Measurements from ENCODE around the gene GOLGA6L9.
"Not testable (repeated sequence)": the region's sequence is repeated elsewhere in the genome, so short reads cannot be mapped to it uniquely, and the experiment has no call there.

GOLGA6L9 gene

GRCh38 chr15:82392077-82392476 lies 37.5 kb upstream of the GOLGA6L9 start:
- H4K8ac ChIP-seq (ENCODE audit: low read length); H3K4me1 ChIP-seq (ENCODE audit: control insufficient read depth, insufficient read depth, low read depth, low read length); DNase-seq; H2AK5ac ChIP-seq (ENCODE audit: low read length, severe bottlenecking); H2BK5ac ChIP-seq (ENCODE audit: low read depth, low read length, poor library complexity, severe bottlenecking); H3K18ac ChIP-seq (ENCODE audit: low read depth in 1 of 2, low read length in 2 of 2); H3K4ac ChIP-seq (ENCODE audit: low read depth in 1 of 2, low read length in 2 of 2); H2BK12ac ChIP-seq (ENCODE audit: low read length in 2 of 2); H3K4me3 ChIP-seq (ENCODE audit: insufficient read depth in 1 of 2, low read depth in 1 of 2, low read length in 2 of 2); H3K23ac ChIP-seq (ENCODE audit: low read length in 2 of 2); H3K36me3 ChIP-seq (ENCODE audit: control insufficient read depth in 1 of 2, insufficient read depth in 2 of 2, low read depth in 1 of 2, low read length in 2 of 2); H2AFZ ChIP-seq (ENCODE audit: low read depth, low read length); H3K27ac ChIP-seq (ENCODE audit: low read length, poor library complexity, severe bottlenecking); H3K27me3 ChIP-seq (ENCODE audit: control insufficient read depth in 1 of 2, insufficient read depth in 1 of 2, low read length in 2 of 2); H4K91ac ChIP-seq (ENCODE audit: low read length); H2BK15ac ChIP-seq (ENCODE audit: low read depth, poor library complexity, severe bottlenecking); H3K79me1 ChIP-seq (replicated peaks; ENCODE audit: low read length, poor library complexity, severe bottlenecking); H3K9ac ChIP-seq (ENCODE audit: low read length); H3K9me3 ChIP-seq (ENCODE audit: control insufficient read depth, low read length); H3K4me2 ChIP-seq (ENCODE audit: low read length, poor library complexity, severe bottlenecking); H2BK120ac ChIP-seq (ENCODE audit: low read depth, low read length); H3K14ac ChIP-seq (ENCODE audit: low read length in 2 of 2): not testable (repeated sequence)
- 100% methylated on average over 1 of the region's 1 CpG for WGBS

- Histone ChIP-seq H2BK120ac (ENCODE audit: low read depth, low read length) (no peak overlapping the region), H3K4me1 (ENCODE audit: control insufficient read depth, insufficient read depth, low read depth, low read length) (peaks cover 3% of the 10 kb centered on the region), H4K91ac (ENCODE audit: low read length) (no peak overlapping the region), H3K36me3 (ENCODE audit: control insufficient read depth in 1 of 2, insufficient read depth in 2 of 2, low read depth in 1 of 2, low read length in 2 of 2) (no peaks in the 10 kb centered on the region), H3K4ac (ENCODE audit: low read depth in 1 of 2, low read length in 2 of 2) (no peak overlapping the region), H3K79me1 (replicated peaks; ENCODE audit: low read length, poor library complexity, severe bottlenecking) (no peaks in the 10 kb centered on the region), H3K18ac (ENCODE audit: low read depth in 1 of 2, low read length in 2 of 2) (peak overlapping the region in 1 of 2 experiments; percentile 11), H3K4me3 (ENCODE audit: insufficient read depth in 1 of 2, low read depth in 1 of 2, low read length in 2 of 2) (no peak overlapping the region), H2AK5ac (ENCODE audit: low read length, severe bottlenecking) (no peak overlapping the region), H3K23ac (ENCODE audit: low read length in 2 of 2) (no peak overlapping the region), H3K27me3 (ENCODE audit: control insufficient read depth in 1 of 2, insufficient read depth in 1 of 2, low read length in 2 of 2) (no peaks in the 10 kb centered on the region), H3K14ac (ENCODE audit: low read length in 2 of 2) (no peak overlapping the region), H3K27ac (ENCODE audit: low read length, poor library complexity, severe bottlenecking) (no peak overlapping the region), H2BK15ac (ENCODE audit: low read depth, poor library complexity, severe bottlenecking) (no peak overlapping the region), H3K9me3 (ENCODE audit: control insufficient read depth, low read length) (peaks cover 3% of the 10 kb centered on the region), H4K8ac (ENCODE audit: low read length) (no peak overlapping the region), H2AFZ (ENCODE audit: low read depth, low read length) (no peak overlapping the region), H2BK5ac (ENCODE audit: low read depth, low read length, poor library complexity, severe bottlenecking) (no peak overlapping the region), H2BK12ac (ENCODE audit: low read length in 2 of 2) (no peak overlapping the region), H3K4me2 (ENCODE audit: low read length, poor library complexity, severe bottlenecking) (no peak overlapping the region), H3K9ac (ENCODE audit: low read length) (no peak overlapping the region)
- WGBS, result 83% methylated on average over 3 of the region's 4 CpGs
- DNase-seq, result peak; percentile 18
Observed at GRCh38 chr15:82393671-82394070, 35.9 kb upstream of the GOLGA6L9 start.

GRCh38 chr15:82395788-82396187 lies 33.8 kb upstream of the GOLGA6L9 start:
- H3K36me3 ChIP-seq (ENCODE audit: control insufficient read depth in 1 of 2, insufficient read depth in 2 of 2, low read depth in 1 of 2, low read length in 2 of 2); H3K14ac ChIP-seq (ENCODE audit: low read length in 2 of 2); H3K27ac ChIP-seq (ENCODE audit: low read length, poor library complexity, severe bottlenecking); H3K18ac ChIP-seq (ENCODE audit: low read depth in 1 of 2, low read length in 2 of 2); H2BK12ac ChIP-seq (ENCODE audit: low read length in 2 of 2); H3K79me1 ChIP-seq (replicated peaks; ENCODE audit: low read length, poor library complexity, severe bottlenecking); H2BK120ac ChIP-seq (ENCODE audit: low read depth, low read length); H4K8ac ChIP-seq (ENCODE audit: low read length); H2AFZ ChIP-seq (ENCODE audit: low read depth, low read length); H2AK5ac ChIP-seq (ENCODE audit: low read length, severe bottlenecking); H3K4me1 ChIP-seq (ENCODE audit: control insufficient read depth, insufficient read depth, low read depth, low read length); DNase-seq; H3K4ac ChIP-seq (ENCODE audit: low read depth in 1 of 2, low read length in 2 of 2); H3K23ac ChIP-seq (ENCODE audit: low read length in 2 of 2); H3K4me3 ChIP-seq (ENCODE audit: insufficient read depth in 1 of 2, low read depth in 1 of 2, low read length in 2 of 2); H4K91ac ChIP-seq (ENCODE audit: low read length); H3K9me3 ChIP-seq (ENCODE audit: control insufficient read depth, low read length); H3K9ac ChIP-seq (ENCODE audit: low read length); H2BK5ac ChIP-seq (ENCODE audit: low read depth, low read length, poor library complexity, severe bottlenecking); H3K27me3 ChIP-seq (ENCODE audit: control insufficient read depth in 1 of 2, insufficient read depth in 1 of 2, low read length in 2 of 2); H3K4me2 ChIP-seq (ENCODE audit: low read length, poor library complexity, severe bottlenecking); H2BK15ac ChIP-seq (ENCODE audit: low read depth, poor library complexity, severe bottlenecking): not testable (repeated sequence)
- no CpG with 5 or more reads among the region's 4 CpGs for WGBS

- Histone ChIP-seq H4K8ac (ENCODE audit: low read length) (no peak overlapping the region), H3K14ac (ENCODE audit: low read length in 2 of 2) (no peak overlapping the region), H3K9me3 (ENCODE audit: control insufficient read depth, low read length) (peaks cover 3% of the 10 kb centered on the region), H2BK12ac (ENCODE audit: low read length in 2 of 2) (no peak overlapping the region), H2BK5ac (ENCODE audit: low read depth, low read length, poor library complexity, severe bottlenecking) (no peak overlapping the region), H3K4me1 (ENCODE audit: control insufficient read depth, insufficient read depth, low read depth, low read length) (peaks cover 3% of the 10 kb centered on the region), H2BK15ac (ENCODE audit: low read depth, poor library complexity, severe bottlenecking) (no peak overlapping the region), H3K9ac (ENCODE audit: low read length) (no peak overlapping the region), H3K79me1 (replicated peaks; ENCODE audit: low read length, poor library complexity, severe bottlenecking) (peaks cover 3% of the 10 kb centered on the region), H3K4me2 (ENCODE audit: low read length, poor library complexity, severe bottlenecking) (no peak overlapping the region), H2AFZ (ENCODE audit: low read depth, low read length) (no peak overlapping the region), H2AK5ac (ENCODE audit: low read length, severe bottlenecking) (no peak overlapping the region), H2BK120ac (ENCODE audit: low read depth, low read length) (no peak overlapping the region), H3K27ac (ENCODE audit: low read length, poor library complexity, severe bottlenecking) (no peak overlapping the region), H3K18ac (ENCODE audit: low read depth in 1 of 2, low read length in 2 of 2) (no peak overlapping the region), H3K4ac (ENCODE audit: low read depth in 1 of 2, low read length in 2 of 2) (no peak overlapping the region), H3K4me3 (ENCODE audit: insufficient read depth in 1 of 2, low read depth in 1 of 2, low read length in 2 of 2) (no peak overlapping the region), H4K91ac (ENCODE audit: low read length) (no peak overlapping the region), H3K36me3 (ENCODE audit: control insufficient read depth in 1 of 2, insufficient read depth in 2 of 2, low read depth in 1 of 2, low read length in 2 of 2) (no peaks in the 10 kb centered on the region), H3K23ac (ENCODE audit: low read length in 2 of 2) (no peak overlapping the region), H3K27me3 (ENCODE audit: control insufficient read depth in 1 of 2, insufficient read depth in 1 of 2, low read length in 2 of 2) (no peaks in the 10 kb centered on the region)
- DNase-seq, result no peak
- WGBS, result 94% methylated on average over 2 of the region's 3 CpGs
Observed at GRCh38 chr15:82397817-82398216, 31.8 kb upstream of the GOLGA6L9 start.
